IMR-90 (cell line): ENCODE results near the gene PLEKHH2. TPM values are rescaled to one million over a fixed set of nuclear protein-coding genes. Genes with fewer than 3 reads are reported as not detected.

Source experiments
- ATAC-seq: fragments of 200-7000 bp; cut with Tn5 transposase; 2 replicates; pipeline ENCODE4 v1.9.1; 2020; ENCODE audit warnings: low read depth, mild to moderate bottlenecking, moderate library complexity
- BruUV-seq: library from RNA; stranded (reverse); fragments of 400-500 nt; replicated peaks from 2 replicates; lab custom pipeline; 2021; lab: Mats Ljungman, UMichigan
- CTCF ChIA-PET: fragments of 300-600 bp; formaldehyde crosslinking; extraction: SDS; loops from one replicate; lab custom pipeline; 2021; ENCODE audit warnings: antibody characterized with exemption; lab: Yijun Ruan, JAX
- POLR2A ChIA-PET: fragments of 300-600 bp; sonication (Branson Sonifier 250); formaldehyde crosslinking; loops from one replicate; lab custom pipeline; 2022; ENCODE audit warnings: antibody characterized with exemption; ENCODE audit not compliant: unreplicated experiment; lab: Charles Lee
- DNase-seq: peaks from one replicate; pipeline ENCODE4 v3.0.0; 2013
- H2AFZ ChIP-seq: replicated peaks from 2 replicates; pipeline ENCODE3; 2013; ENCODE audit warnings: low read length, mild to moderate bottlenecking; ENCODE audit not compliant: poor library complexity
- H2AK5ac ChIP-seq: 2 replicates; pipeline ENCODE4 v1.6.1; 2013; ENCODE audit warnings: low read depth, low read length, inconsistent platforms
- H2AK9ac ChIP-seq: replicated peaks from 2 replicates; pipeline ENCODE3; 2013; ENCODE audit warnings: mild to moderate bottlenecking, low read depth, low read length, moderate library complexity; ENCODE audit not compliant: poor library complexity
- H2BK120ac ChIP-seq: 2 replicates; pipeline ENCODE4 v1.6.1; 2013; ENCODE audit warnings: low read depth, low read length, inconsistent platforms
- H2BK15ac ChIP-seq: 3 replicates; pipeline ENCODE4 v1.6.1; 2013; ENCODE audit warnings: low read depth, low read length, inconsistent platforms
- H2BK20ac ChIP-seq: 2 replicates; pipeline ENCODE4 v1.6.1; 2013; ENCODE audit warnings: low read depth, mild to moderate bottlenecking, inconsistent platforms, low read length, moderate library complexity
- H2BK5ac ChIP-seq: 2 replicates; pipeline ENCODE4 v1.6.1; 2013; ENCODE audit warnings: mild to moderate bottlenecking, low read depth, low read length, inconsistent platforms; ENCODE audit not compliant: poor library complexity, severe bottlenecking
- H3K14ac ChIP-seq: replicated peaks from 2 replicates; pipeline ENCODE4 v1.6.1; 2013; ENCODE audit warnings: low read depth, low read length, inconsistent platforms
- H3K18ac ChIP-seq: 2 replicates; pipeline ENCODE4 v1.6.1; 2013; ENCODE audit warnings: low read depth, low read length, control low read depth
- H3K23ac ChIP-seq: 2 replicates; pipeline ENCODE4 v1.6.1; 2013; ENCODE audit warnings: low read depth, low read length, inconsistent platforms
- H3K27ac ChIP-seq: 2 replicates; pipeline ENCODE4 v1.5.1; 2013; ENCODE audit warnings: mild to moderate bottlenecking, control low read depth, low read length; ENCODE audit not compliant: insufficient read depth
- H3K27me3 ChIP-seq: 2 replicates; pipeline ENCODE4 v1.6.1; 2013; ENCODE audit warnings: low read length; ENCODE audit not compliant: control insufficient read depth, insufficient read depth
- H3K36me3 ChIP-seq: 2 replicates; pipeline ENCODE4 v1.6.1; 2013; ENCODE audit warnings: low read length, mixed read lengths; ENCODE audit not compliant: control insufficient read depth, insufficient read depth
- H3K4ac ChIP-seq: 2 replicates; pipeline ENCODE4 v1.6.1; 2013; ENCODE audit warnings: low read depth, low read length, inconsistent platforms
- H3K4me1 ChIP-seq: 2 replicates; pipeline ENCODE4 v1.6.1; 2013; ENCODE audit warnings: low read length, mixed read lengths; ENCODE audit not compliant: control insufficient read depth, insufficient read depth
- H3K4me2 ChIP-seq: 2 replicates; pipeline ENCODE4 v1.6.1; 2013; ENCODE audit warnings: low read depth, mild to moderate bottlenecking, control low read depth, low read length, moderate library complexity
- H3K4me3 ChIP-seq: 2 replicates; pipeline ENCODE4 v1.5.1; 2013; ENCODE audit warnings: low read depth, mild to moderate bottlenecking, control low read depth, low read length, moderate library complexity; ENCODE audit not compliant: insufficient read depth
- H3K56ac ChIP-seq: 2 replicates; pipeline ENCODE4 v1.6.1; 2013; ENCODE audit warnings: low read length, inconsistent platforms; ENCODE audit not compliant: insufficient read depth; ENCODE audit errors: extremely low read depth
- H3K79me1 ChIP-seq, 2 experiments: 2 replicates each; pipeline ENCODE4 v1.6.1; 2013; ENCODE audit warnings: low read length in 2 of 2, inconsistent platforms in 1 of 2, low read depth in 1 of 2
- H3K9ac ChIP-seq: 2 replicates; pipeline ENCODE4 v1.6.1; 2013; ENCODE audit warnings: low read depth, low read length, control low read depth
- H3K9me1 ChIP-seq: 2 replicates; pipeline ENCODE4 v1.6.1; 2013; ENCODE audit warnings: low read length, inconsistent platforms; ENCODE audit not compliant: insufficient read depth
- H3K9me3 ChIP-seq: 2 replicates; pipeline ENCODE4 v1.6.1; 2013; ENCODE audit warnings: low read length; ENCODE audit not compliant: control insufficient read depth, insufficient read depth
- H4K20me1 ChIP-seq: 2 replicates; pipeline ENCODE4 v1.6.1; 2013; ENCODE audit warnings: low read length, inconsistent platforms; ENCODE audit not compliant: insufficient read depth
- H4K5ac ChIP-seq: 2 replicates; pipeline ENCODE4 v1.6.1; 2013; ENCODE audit warnings: mild to moderate bottlenecking, low read depth, low read length, control low read depth
- H4K8ac ChIP-seq, 2 experiments: 2 replicates each; pipeline ENCODE4 v1.6.1; 2013; ENCODE audit warnings: low read depth in 2 of 2, low read length in 2 of 2, control low read depth in 1 of 2, inconsistent platforms in 1 of 2
- H4K91ac ChIP-seq: 2 replicates; pipeline ENCODE4 v1.6.1; 2013; ENCODE audit warnings: low read depth, low read length, inconsistent platforms; ENCODE audit not compliant: insufficient read depth
- CTCF ChIP-seq: conservative IDR thresholded peaks from 2 replicates; pipeline ENCODE4 v1.5.1; 2012; ENCODE audit warnings: mild to moderate bottlenecking, low read depth, low read length, improper control_type of control experiment
- FOS ChIP-seq: fragments of 150-350 bp; IDR thresholded peaks from 2 replicates; pipeline ENCODE4 v1.6.1; 2016; ENCODE audit warnings: low read depth, low read length
- RAD21 ChIP-seq: IDR thresholded peaks from 2 replicates; pipeline ENCODE4 v1.6.1; 2012; ENCODE audit warnings: low read length, improper control_type of control experiment
- SMC3 ChIP-seq: fragments of 150-350 bp; IDR thresholded peaks from 2 replicates; pipeline ENCODE4 v1.6.1; 2016; ENCODE audit warnings: low read depth, mild to moderate bottlenecking, antibody characterized with exemption, low read length, moderate library complexity
- USF2 ChIP-seq: fragments of 150-350 bp; IDR thresholded peaks from 2 replicates; pipeline ENCODE4 v1.6.1; 2017; ENCODE audit warnings: mild to moderate bottlenecking, antibody characterized with exemption, low read length, low read depth
- WGBS, 2 experiments: methylation state at CpG; one replicate each; pipeline versions ENCODE4 v1.1.5 to v1.1.7; 2013; ENCODE audit warnings: missing lambda C conversion rate in 2 of 2; ENCODE audit not compliant: insufficient read length in 1 of 2; ENCODE audit errors: extremely low coverage in 2 of 2; 5-methylcytosine and 5-hydroxymethylcytosine counted together
- dilution Hi-C: fragments of 300-500 bp; cut with HindIII; formaldehyde crosslinking; loops from one replicate; pipeline ENCODE4 v1.14.3; 2018; ENCODE audit warnings: low sequenced_read_pairs; ENCODE audit not compliant: unreplicated experiment
- in situ Hi-C: fragments of 300-500 bp; cut with MboI; formaldehyde crosslinking; loops from 3 replicates; pipeline ENCODE4 v1.14.3; 2019; ENCODE audit warnings: low sequenced_read_pairs, inconsistent platforms, mixed read lengths
- intact Hi-C: fragments of 100-400 bp; cut with micrococcal nuclease; formaldehyde crosslinking; loops from 2 replicates; pipeline ENCODE4 v1.10.0; 2022
- polyA plus RNA-seq, 3 experiments: library from polyadenylated mRNA; depleted of rRNA; stranded (reverse); fragments of >200 nt; gene quantifications; 2 replicates each; pipeline ENCODE4 v1.2.3, GENCODE V29; 2012; ENCODE audit warnings: low replicate concordance in 1 of 3
- total RNA-seq: library from RNA; depleted of rRNA; stranded (reverse); fragments of >200 nt; gene quantifications from 2 replicates; pipeline ENCODE4 v1.2.3, GENCODE V29; 2012

Gene PLEKHH2
- total and polyA plus RNA-seq, 2 of the 4 experiments (the other 2 are of a cell fraction) = 2.0 to 3.3 TPM

GRCh38 chr2:43631618-43632317 is 5.3 kb upstream of the PLEKHH2 start:
- H3K9me1 ChIP-seq = peaks cover 2% of the 10 kb centered on the region; the same call in 1 of the 2 replicates
- CTCF ChIA-PET = interaction anchor here (0.6 kb wide), 1 partner anchor 15 kb away, joined by 3 read pairs; no protein-coding TSS in a partner anchor
- BruUV-seq = no TSS peak
- in situ Hi-C loops = no loop called here
- no peak overlapping the region for H3K27ac ChIP-seq
- no peaks in the 10 kb centered on the region for H3K9me3 ChIP-seq
- no peak overlapping the region for H2BK120ac ChIP-seq
- WGBS, 2 experiments = 39% methylated on average over 4 of the region's 11 CpGs; no CpG with 5 or more reads in 1 of the 2 experiments
- H2BK20ac ChIP-seq = no peak overlapping the region
- intact Hi-C loops = no loop called here
- H3K4me2 ChIP-seq = no peak overlapping the region
- peaks cover 22% of the 10 kb centered on the region for H3K27me3 ChIP-seq
- H3K36me3 ChIP-seq = no peaks in the 10 kb centered on the region
- no peaks in the 10 kb centered on the region for H3K79me1 ChIP-seq
- no peak overlapping the region for H2AFZ ChIP-seq
- DNase-seq (no peak), ATAC-seq (no peak)
- no peak overlapping the region for H2BK5ac ChIP-seq
- no peak overlapping the region for H3K4ac ChIP-seq
- H2BK15ac ChIP-seq = no peak overlapping the region
- no peak overlapping the region for H4K5ac ChIP-seq
- H3K56ac ChIP-seq = no peak overlapping the region
- peaks cover 5% of the 10 kb centered on the region; the same call in 1 of the 2 replicates for H3K4me1 ChIP-seq
- dilution Hi-C loops = no loop called here
- H2AK9ac ChIP-seq = no peak overlapping the region
- H4K91ac ChIP-seq = no peak overlapping the region
- no peaks in the 10 kb centered on the region for H4K20me1 ChIP-seq
- POLR2A ChIA-PET = no interaction called here
- no peak overlapping the region for H3K18ac ChIP-seq
- H3K9ac ChIP-seq = no peak overlapping the region
- H3K4me3 ChIP-seq = no peak overlapping the region
- no peak overlapping the region for H2AK5ac ChIP-seq
- TF ChIP-seq USF2 (no peak), FOS (no peak), RAD21 (no peak), CTCF (no peak), SMC3 (no peak)
- no peak overlapping the region for H3K23ac ChIP-seq
- no peak overlapping the region for H4K8ac ChIP-seq
- no peak overlapping the region for H3K14ac ChIP-seq
